GM19023 (cell line): ENCODE data around the gene RET.

Experiments
- ATAC-seq: cut with Tn5 transposase; IDR thresholded peaks from one replicate; pipeline ENCODE4 v1.9.1; 2021; ENCODE audit warnings: mild to moderate bottlenecking, moderate library complexity; ENCODE audit not compliant: unreplicated experiment

The RET gene

DNA sequence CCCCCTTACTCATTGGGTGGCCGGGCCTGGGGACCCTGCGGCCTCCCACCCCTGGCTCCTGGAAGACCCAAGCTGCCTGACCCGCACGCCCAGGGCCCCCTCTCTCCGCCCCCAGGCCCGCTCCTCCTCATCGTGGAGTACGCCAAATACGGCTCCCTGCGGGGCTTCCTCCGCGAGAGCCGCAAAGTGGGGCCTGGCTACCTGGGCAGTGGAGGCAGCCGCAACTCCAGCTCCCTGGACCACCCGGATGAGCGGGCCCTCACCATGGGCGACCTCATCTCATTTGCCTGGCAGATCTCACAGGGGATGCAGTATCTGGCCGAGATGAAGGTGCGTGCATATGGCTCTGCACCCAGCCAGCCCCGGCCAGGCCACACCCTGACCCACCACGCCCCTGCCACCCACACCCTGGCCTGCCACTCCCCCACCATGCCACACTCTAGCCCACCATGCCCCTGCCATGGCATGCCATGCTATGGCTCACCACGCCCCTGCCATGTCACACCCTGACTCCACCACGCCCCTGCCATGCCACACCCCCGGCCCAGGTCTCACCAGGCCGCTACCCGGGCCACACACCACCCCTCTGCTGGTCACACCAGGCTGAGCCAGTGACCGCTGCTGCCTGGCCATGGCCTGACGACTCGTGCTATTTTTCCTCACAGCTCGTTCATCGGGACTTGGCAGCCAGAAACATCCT lies 42.7 kb downstream of the RET start:
- ATAC-seq = no peak

DNA sequence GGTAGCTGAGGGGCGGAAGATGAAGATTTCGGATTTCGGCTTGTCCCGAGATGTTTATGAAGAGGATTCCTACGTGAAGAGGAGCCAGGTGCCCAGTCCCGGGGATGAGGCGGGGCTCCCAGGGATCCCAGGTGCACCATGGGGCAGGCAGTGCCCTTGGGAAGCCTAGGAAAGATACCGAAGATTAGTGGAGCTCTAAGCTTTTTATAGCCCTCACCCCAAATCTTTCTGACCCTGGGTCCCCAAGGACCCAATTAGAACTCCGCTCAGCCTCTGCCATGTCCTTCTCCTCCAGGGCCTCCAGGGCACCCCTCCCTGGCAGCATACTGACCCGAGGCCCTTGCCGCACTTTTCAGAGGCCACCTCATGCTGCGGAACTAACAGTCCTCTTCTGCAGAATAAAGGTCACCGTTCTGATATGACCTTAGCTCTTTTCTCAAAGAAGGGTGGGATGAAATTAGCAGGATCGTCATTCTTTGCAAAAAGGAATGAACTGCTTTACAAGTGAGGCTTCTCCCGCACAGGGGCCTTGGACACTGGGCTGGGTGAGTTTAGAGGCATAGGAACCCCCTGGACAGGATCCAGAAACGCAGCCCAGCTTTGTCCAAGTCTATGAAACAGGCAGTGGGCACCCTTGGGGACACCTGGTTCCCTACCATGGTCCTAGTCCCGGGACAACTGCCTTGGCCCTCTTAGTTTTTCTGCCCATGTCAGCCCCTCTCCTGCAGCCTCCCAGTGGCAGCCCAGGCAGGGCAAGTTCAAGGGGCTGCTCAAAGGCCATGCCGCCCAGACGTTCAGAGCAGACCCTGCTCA lies 43.5 kb downstream of the RET start:
- ATAC-seq = peak; percentile 21

DNA sequence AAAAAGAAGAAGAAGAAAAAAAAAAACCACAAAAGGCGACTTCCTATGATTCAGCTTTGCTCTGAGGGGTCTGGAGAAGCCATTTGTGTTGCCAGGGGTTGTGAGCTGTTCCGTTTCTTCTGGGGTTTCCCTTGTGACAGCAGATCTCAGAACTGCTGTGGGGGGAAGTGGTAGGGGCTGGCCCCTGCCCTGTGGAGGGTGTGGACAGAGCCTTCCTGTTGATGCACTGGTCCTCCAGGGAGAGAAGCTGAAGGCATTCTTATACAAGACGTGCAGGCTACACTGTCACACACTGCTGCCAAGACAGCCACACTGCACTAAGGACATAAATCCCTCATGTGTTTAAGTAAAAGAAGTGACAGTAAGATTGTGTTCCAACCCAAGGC lies 44.1 kb downstream of the RET start:
- ATAC-seq = peak; percentile 94

DNA sequence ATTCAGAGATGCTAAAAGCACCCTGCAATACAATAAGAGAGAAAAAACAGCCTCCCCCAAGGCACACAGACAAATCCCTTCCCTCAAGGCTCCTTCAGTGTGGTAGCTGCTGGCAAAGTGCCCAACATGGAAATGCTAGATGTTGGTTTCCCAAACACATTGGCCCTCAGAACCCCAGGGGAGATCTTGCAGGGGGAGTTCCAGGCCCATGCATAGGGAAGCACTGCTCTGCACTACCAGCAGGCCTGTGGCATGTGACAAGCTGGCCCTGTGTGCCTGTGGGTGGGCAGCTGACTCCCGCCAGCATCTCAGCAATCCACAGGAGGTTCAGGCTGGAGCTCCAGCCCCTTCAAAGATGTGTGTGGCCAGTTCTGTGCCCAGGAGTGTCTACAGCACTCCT lies 44.6 kb downstream of the RET start:
- peak; percentile 18 for ATAC-seq

DNA sequence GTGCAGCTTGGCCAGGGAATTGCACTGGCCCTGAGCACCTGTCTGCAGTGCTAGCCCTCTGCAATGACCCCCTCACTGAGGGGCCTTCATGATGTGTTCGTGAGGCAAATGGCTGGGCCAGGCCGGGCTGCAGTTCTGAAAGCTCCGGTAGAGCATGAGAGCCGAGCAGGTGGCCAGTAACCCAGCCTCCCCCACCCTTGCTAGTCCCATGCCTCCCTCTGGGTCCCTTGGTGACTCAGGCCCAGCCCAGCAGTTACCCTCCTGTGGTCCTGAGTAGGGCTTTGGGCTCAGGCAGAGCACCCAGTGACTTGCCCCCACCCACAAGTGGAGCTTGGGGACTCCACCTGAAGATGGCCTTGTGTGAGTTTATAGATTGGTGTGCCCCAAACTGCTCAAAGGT lies 45.2 kb downstream of the RET start:
- no peak for ATAC-seq

DNA sequence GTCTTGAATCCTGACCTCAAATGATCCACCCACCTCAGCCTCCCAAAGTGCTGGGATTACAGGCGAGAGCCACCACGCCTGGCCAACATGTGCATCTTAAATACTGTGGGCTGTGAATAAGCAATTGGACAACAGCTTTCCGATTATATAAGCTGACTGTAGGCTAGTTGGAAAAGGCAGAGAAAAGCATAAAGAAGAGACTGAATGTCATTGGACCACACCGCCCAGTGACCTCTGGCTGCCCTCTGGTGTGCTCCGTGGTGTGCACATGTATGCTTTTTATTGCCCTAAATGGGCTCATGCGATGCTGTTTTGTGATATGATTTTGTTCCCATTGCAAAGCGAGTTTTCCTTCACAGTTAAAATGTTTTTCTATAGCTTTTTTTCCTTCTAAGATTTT lies 46.0 kb downstream of the RET start:
- ATAC-seq = no peak

DNA sequence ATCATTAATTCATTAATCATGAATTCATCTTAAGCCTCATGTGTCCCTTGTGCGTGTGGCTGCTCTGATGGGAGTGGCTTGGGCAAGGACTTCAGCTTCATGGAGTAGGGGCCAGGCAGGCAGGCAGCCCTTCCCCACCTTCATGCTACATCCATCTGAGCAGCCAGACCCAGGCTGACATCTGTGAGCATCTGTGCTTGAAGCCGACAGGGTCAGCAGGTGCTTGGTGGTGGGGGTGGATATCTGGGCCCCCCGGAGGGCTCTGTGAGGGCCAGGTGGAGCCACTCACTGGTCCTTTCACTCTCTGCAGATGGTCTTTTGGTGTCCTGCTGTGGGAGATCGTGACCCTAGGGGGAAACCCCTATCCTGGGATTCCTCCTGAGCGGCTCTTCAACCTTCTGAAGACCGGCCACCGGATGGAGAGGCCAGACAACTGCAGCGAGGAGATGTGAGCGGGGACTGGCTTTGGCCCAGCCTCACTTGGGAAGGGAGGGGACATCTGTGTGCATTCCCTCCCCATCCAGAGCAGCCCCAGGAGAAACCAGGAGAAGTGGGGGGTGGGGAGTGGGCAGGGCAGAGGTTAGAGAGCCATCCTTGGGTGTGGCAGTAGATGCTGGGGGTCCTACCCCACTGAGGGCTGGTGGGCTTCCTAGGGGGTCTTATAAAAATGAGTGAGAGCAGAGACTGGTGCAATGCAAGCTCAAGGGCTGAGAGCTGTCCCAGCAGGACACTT lies 46.7 kb downstream of the RET start:
- no peak for ATAC-seq

DNA sequence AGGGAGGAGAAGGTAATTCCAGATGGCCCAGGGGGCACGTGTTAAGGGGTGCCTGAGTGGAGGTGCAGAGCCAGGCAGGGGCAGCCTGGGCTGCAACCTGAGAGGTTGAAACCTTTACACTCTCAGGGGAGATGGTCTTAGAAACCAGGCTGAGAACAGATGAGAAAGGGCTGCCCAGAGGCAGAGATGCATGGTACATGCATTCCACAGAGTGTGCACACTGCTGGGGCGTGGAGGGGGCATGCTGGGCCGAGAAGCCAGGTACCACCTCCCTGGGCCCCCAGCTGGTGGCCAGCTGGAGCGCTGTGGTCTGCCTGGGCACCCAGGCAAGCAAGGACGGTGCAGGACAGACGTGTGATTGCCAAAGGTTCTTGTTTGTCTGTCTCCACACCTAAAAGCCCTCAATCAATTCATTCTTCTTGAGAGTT lies 47.2 kb downstream of the RET start:
- no peak for ATAC-seq

DNA sequence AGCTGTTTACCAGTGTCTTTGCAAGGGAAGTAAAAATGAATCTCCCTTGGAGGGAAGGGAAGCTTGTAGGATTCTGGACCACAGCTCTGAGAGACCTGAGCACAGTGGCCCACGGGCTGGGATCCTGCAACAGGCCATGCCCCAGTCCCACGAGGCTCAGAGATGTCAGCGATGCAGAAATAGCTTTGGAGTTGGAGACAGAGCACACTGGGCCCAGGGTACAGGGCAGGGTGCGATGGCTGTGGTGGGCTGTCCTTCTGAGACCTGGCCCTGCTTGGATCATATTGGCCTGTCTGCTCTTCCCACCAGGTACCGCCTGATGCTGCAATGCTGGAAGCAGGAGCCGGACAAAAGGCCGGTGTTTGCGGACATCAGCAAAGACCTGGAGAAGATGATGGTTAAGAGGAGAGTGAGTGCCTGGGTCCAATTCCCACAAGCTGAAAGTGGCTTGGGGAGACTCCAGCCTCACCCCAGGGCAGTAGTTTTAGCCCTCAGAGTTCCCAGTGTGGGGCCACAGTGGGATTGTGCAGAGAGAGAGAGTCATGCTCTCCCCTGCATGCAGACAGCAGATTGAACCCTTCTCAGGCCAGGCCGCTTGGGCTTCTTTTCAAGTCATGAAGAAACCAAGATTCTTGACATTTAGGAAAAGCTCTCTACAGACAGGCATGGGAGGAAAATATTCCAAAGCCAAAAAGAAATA lies 47.9 kb downstream of the RET start:
- no peak for ATAC-seq

DNA sequence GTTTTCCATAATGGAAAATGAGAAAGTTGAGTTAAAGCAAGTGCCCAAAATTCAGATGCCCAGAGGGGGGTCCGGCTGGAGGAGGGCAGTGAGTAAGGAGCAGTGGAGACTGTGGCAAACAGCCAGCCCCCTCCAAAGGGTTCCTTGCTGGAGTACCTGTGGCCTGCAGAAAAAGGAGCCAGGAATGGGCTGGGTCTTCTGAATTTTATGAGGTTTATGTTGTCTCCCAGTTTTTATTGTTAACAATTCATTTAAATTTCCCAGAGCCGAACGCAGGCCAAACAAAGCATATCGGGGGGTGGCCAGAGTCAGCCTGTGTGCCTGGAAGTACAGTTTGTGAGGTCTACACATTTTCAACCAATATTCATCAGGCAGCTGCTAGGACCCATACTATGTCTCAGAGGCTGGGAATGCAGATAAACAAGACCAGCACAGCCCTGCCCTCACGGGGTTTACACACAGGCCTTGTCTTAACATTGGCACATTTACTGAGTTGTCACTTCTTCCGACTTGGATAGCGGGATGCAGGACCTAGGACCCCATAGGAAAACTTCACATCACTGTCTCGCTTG lies 48.5 kb downstream of the RET start:
- no peak for ATAC-seq

DNA sequence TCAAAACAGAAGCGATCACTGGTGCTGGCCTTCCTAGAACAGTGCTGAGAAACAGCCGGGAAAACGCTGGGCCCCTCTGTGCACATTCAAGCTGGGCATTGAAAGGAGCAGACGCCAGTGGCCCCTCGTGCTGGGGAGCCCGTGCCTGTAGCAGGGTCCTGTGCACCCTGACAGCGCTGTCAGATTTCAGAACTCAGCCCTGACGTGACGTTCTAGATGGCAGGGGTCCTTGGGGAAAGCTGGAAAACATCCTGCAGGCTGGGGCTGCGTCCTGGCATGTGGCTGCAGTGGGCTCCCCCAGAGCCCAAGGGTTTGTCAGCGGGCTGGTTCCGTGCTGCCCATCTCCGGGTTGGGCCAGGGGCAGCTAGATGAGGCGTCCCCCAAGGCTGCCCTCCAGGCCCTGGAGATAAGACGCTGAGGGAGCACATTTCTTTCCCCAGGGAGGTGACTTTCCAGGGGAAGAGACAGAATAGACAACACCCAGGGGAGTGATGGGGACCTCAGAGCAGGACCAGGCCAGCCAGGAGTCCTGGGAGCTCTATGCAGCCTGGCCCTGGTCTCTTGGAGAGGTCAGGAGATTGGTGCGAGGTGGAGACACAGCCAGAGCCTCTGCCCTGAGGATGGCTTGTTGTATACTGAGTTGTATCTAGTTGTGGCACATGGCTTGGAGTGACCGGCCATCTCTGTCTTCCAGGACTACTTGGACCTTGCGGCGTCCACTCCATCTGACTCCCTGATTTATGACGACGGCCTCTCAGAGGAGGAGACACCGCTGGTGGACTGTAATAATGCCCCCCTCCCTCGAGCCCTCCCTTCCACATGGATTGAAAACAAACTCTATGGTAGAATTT lies 49.2 kb downstream of the RET start:
- no peak for ATAC-seq

DNA sequence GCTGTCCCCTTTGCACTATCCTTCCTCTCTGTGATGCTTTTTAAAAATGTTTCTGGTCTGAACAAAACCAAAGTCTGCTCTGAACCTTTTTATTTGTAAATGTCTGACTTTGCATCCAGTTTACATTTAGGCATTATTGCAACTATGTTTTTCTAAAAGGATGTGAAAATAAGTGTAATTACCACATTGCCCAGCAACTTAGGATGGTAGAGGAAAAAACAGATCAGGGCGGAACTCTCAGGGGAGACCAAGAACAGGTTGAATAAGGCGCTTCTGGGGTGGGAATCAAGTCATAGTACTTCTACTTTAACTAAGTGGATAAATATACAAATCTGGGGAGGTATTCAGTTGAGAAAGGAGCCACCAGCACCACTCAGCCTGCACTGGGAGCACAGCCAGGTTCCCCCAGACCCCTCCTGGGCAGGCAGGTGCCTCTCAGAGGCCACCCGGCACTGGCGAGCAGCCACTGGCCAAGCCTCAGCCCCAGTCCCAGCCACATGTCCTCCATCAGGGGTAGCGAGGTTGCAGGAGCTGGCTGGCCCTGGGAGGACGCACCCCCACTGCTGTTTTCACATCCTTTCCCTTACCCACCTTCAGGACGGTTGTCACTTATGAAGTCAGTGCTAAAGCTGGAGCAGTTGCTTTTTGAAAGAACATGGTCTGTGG lies 50.0 kb downstream of the RET start:
- ATAC-seq = no peak

DNA sequence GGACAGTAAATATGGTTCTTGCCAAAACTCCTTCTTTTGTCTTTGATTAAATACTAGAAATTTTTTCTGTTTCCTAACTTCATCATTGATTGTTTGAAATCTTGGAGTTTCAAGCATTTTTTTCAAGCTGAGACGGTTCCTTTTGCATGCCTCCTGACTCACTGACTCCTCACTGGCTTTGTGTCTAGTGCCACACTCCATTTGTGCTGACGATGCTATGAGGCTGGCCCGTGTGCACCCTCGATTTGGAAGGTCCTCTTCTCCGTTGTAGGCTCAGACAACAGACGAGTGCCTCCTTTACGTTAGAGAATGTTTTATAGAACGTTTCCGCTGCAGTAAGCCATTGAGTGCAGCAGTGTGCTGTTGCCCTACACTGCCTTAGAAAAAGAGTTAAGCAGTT lies 50.6 kb downstream of the RET start:
- no peak for ATAC-seq

DNA sequence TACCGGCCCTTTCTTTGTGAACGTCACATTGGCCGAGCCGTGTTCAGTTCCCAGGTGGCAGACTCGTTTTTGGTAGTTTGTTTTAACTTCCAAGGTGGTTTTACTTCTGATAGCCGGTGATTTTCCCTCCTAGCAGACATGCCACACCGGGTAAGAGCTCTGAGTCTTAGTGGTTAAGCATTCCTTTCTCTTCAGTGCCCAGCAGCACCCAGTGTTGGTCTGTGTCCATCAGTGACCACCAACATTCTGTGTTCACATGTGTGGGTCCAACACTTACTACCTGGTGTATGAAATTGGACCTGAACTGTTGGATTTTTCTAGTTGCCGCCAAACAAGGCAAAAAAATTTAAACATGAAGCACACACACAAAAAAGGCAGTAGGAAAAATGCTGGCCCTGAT lies 51.5 kb downstream of the RET start:
- no peak for ATAC-seq

DNA sequence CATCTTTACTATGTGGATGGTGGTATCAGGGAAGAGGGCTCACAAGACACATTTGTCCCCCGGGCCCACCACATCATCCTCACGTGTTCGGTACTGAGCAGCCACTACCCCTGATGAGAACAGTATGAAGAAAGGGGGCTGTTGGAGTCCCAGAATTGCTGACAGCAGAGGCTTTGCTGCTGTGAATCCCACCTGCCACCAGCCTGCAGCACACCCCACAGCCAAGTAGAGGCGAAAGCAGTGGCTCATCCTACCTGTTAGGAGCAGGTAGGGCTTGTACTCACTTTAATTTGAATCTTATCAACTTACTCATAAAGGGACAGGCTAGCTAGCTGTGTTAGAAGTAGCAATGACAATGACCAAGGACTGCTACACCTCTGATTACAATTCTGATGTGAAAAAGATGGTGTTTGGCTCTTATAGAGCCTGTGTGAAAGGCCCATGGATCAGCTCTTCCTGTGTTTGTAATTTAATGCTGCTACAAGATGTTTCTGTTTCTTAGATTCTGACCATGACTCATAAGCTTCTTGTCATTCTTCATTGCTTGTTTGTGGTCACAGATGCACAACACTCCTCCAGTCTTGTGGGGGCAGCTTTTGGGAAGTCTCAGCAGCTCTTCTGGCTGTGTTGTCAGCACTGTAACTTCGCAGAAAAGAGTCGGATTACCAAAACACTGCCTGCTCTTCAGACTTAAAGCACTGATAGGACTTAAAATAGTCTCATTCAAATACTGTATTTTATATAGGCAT lies 52.3 kb downstream of the RET start:
- ATAC-seq = no peak

DNA sequence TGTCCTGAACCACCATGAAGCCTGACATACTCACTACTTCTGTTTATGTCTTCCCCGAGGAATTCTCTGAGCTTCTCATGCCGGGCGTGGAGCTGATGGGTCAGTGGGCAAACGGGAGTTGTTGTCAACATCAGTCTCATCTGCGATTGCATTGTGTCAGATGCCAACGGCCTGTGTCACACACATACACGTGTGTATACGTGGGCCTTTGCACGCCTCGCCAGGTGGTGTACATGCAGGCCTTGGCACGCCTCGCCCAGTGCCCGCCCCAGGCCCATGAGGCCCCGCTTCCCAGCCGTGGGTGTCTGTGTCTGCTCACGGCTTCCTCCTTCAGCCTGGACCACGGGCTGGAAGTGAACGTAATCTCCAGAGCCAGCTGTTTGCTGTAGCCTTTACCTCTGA lies 53.9 kb downstream of the RET start:
- ATAC-seq = no peak

DNA sequence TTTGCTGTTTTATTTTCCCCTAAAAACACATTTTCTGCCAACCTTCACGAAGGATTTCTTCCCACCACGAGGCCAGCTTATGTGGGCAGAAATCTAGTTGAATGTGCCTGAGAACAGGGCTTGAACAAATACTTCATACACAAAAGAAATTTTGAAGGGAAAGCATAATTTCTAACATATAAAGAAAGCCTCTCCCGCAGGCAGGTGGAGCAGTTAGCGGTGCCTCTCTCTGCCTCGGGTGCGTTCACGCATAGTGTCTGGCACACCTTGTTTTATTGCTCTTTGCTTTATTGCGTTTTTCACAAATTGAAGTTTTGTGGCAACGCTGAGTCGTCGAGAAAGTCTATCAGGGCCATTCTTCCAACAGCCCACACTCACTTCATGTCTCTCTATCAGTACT lies 54.4 kb downstream of the RET start:
- ATAC-seq = no peak

DNA sequence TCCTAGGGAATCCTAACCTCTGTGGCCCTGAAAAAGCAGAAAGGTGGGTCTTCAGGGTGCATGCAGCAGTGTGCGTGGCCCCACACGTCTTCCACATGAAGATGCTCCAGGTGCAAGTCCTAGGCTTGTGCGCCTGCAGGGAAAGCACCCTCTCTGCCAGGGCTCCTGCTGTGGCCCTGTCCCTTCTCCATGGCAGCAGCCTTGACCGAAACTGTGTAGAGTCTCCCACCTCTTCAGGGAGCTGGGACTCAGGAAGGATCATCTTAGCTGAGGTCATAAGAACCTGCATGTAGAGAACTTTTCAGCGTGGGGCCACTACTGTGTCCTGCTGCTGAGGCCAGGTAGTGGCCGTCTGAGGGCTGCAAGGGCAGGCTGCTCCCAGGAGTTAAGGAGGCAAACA lies 55.0 kb downstream of the RET start:
- ATAC-seq = no peak
